Epithelial cell of esophagus (primary cell): Measurements from ENCODE around the gene GNPAT.
A peak's percentile ranks its signal among the peaks of the same experiment; 100 is the strongest.

Source experiments
- DNase-seq: peaks from one replicate; pipeline ENCODE4 v3.0.0; 2010; ENCODE audit warnings: low read depth
- H3K4me3 ChIP-seq: 2 replicates; pipeline ENCODE4 v1.5.1; 2011; ENCODE audit warnings: mild to moderate bottlenecking, low read length, control low read depth
- CTCF ChIP-seq: IDR thresholded peaks from 2 replicates; pipeline ENCODE4 v1.5.1; 2011; ENCODE audit warnings: low read depth, mild to moderate bottlenecking, low read length, control low read depth, inconsistent platforms; ENCODE audit not compliant: insufficient read depth; ENCODE audit errors: missing control alignments

GNPAT gene

GRCh38 chr1:231213831-231214573, 27.0 kb upstream of the GNPAT start:
- TF ChIP-seq CTCF: no peak
- no peak for DNase-seq
- H3K4me3 ChIP-seq: no peak overlapping the region

- no peak for TF ChIP-seq CTCF
- DNase-seq: no peak
- H3K4me3 ChIP-seq: no peak overlapping the region
These were observed 25.9 kb upstream of the GNPAT start for GRCh38 chr1:231214918-231215680.

- H3K4me3 ChIP-seq: no peak overlapping the region
- DNase-seq: no peak
- no peak for TF ChIP-seq CTCF
These were observed 25.2 kb upstream of the GNPAT start for GRCh38 chr1:231215681-231216385.

GRCh38 chr1:231216498-231216897, 24.5 kb upstream of the GNPAT start:
- no peak overlapping the region for H3K4me3 ChIP-seq
- DNase-seq: peak; percentile 87
- no peak for TF ChIP-seq CTCF

GRCh38 chr1:231217056-231217455, 24.0 kb upstream of the GNPAT start:
- TF ChIP-seq CTCF: no peak

GRCh38 chr1:231218078-231218477, 22.9 kb upstream of the GNPAT start:
- H3K4me3 ChIP-seq: no peak overlapping the region
- TF ChIP-seq CTCF: no peak
- DNase-seq: no peak

More at GRCh38 chr1:231217056-231217455, 24.0 kb upstream of the GNPAT start:
- H3K4me3 ChIP-seq: no peak overlapping the region
- no peak for DNase-seq
